VCaP (cell line): ENCODE data around the gene NCOA5.

ENCODE experiments used
- H3K27ac ChIP-seq: fragments of 450-650 bp; 2 replicates; pipeline ENCODE4 v1.5.1; 2017
- TF ChIP-seq, protein P1 (sequence below): fragments of 450-650 bp; conservative IDR thresholded peaks from 2 replicates; pipeline ENCODE4 v1.5.1; 2017; ENCODE audit warnings: mild to moderate bottlenecking, moderate library complexity

NCOA5 gene

GRCh38 chr20:46119028-46119546, 29.3 kb upstream of the NCOA5 start:
- TF ChIP-seq, protein P1, sequence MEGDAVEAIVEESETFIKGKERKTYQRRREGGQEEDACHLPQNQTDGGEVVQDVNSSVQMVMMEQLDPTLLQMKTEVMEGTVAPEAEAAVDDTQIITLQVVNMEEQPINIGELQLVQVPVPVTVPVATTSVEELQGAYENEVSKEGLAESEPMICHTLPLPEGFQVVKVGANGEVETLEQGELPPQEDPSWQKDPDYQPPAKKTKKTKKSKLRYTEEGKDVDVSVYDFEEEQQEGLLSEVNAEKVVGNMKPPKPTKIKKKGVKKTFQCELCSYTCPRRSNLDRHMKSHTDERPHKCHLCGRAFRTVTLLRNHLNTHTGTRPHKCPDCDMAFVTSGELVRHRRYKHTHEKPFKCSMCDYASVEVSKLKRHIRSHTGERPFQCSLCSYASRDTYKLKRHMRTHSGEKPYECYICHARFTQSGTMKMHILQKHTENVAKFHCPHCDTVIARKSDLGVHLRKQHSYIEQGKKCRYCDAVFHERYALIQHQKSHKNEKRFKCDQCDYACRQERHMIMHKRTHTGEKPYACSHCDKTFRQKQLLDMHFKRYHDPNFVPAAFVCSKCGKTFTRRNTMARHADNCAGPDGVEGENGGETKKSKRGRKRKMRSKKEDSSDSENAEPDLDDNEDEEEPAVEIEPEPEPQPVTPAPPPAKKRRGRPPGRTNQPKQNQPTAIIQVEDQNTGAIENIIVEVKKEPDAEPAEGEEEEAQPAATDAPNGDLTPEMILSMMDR = no peak
- no peak overlapping the region for H3K27ac ChIP-seq

GRCh38 chr20:46118481-46119020, 28.8 kb upstream of the NCOA5 start:
- TF ChIP-seq, protein P1 = no peak
- no peak overlapping the region for H3K27ac ChIP-seq

DNA sequence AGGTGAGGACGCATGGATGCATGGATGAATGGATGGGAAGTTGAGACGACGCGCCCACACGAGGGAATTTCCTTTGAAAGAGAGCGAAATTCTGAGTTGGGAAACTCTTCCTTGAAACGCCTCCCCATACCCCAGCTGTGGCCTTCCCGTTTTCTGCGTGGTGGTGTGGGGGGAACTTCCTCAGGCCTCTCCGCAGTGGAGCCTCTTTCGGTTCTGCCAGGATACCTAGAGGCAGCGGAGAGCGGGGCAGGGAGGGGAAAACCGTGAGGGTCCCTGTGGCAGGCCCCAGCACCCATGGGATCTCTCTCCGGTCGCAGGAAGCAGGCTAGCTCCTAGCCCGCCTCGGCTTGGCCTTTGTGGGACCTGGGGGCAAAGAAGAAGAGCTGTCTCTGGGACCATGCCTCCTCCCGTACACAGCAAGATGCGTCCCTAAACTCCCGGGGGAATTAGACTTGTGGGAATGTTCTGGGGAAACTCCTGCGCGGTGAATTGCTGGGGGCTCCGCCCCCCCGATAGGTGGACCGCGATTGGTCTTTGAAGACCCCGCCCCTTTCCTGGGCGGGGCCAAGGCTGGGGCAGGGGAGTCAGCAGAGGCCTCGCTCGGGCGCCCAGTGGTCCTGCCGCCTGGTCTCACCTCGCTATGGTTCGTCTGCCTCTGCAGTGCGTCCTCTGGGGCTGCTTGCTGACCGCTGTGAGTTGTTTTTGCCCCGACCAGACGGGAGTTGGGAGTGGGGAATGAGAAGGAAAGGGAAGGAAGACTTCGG, 28.1 kb upstream of the NCOA5 start, which contains the start of gene CD40:
TSS of gene CD40 (plus strand) at position 611 of the 764 bp plus-strand sequence. CDS start at position 641, 30 bp downstream.
- H3K27ac ChIP-seq = no peak within 1 kb of the TSS
- TF ChIP-seq, protein P1 = no peak

GRCh38 chr20:46114449-46114848, 24.7 kb upstream of the NCOA5 start:
- H3K27ac ChIP-seq = no peak overlapping the region
- TF ChIP-seq, protein P1 = no peak

GRCh38 chr20:46113113-46113470, 23.3 kb upstream of the NCOA5 start:
- TF ChIP-seq, protein P1 = no peak
- no peak overlapping the region for H3K27ac ChIP-seq

GRCh38 chr20:46112430-46113112, 22.8 kb upstream of the NCOA5 start:
- TF ChIP-seq, protein P1 = no peak
- H3K27ac ChIP-seq = no peak overlapping the region

DNA sequence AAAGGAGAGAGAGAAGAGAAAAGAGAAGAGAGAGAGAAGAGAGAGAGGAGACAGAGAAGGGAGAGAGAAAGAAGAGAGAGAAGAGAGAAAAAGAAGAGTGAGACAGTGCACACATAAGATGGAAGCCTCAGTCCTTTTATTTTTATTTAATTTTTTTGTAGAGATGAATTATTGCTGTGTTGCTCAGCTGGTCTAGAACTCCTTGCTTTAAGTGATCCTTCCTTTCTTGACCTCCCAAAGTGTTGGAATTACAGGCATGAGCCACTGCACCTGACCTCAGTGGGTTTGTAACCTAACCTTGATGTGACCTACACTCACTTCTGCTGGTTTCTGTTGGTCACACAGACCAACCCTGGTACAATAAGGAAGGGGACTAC, 22.1 kb upstream of the NCOA5 start:
- TF ChIP-seq, protein P1 = no peak
- no peak overlapping the region for H3K27ac ChIP-seq
